Smooth muscle cell (in vitro differentiated cells): ENCODE measurements around the gene SENP1. TPM values are rescaled to one million over a fixed set of nuclear protein-coding genes. Genes with fewer than 3 reads are reported as not detected.

Source experiments
- DNase-seq: peaks from one replicate; lab custom pipeline; 2025; ENCODE audit not compliant: unreplicated experiment; lab: John Stamatoyannopoulos, UW
- H2AFZ ChIP-seq: fragments of 200-600 bp; sonication (generic); 2 replicates; pipeline ENCODE4 v1.6.0; 2016; ENCODE audit warnings: antibody characterized with exemption, low read depth, mild to moderate bottlenecking
- H3F3A ChIP-seq: fragments of 200-600 bp; sonication (generic); 2 replicates; pipeline ENCODE4 v1.6.0; 2017; ENCODE audit warnings: antibody characterized with exemption, low read depth
- H3K27ac ChIP-seq: fragments of 200-600 bp; sonication (generic); 2 replicates; pipeline ENCODE4 v1.5.1; 2016; ENCODE audit warnings: low read depth, mild to moderate bottlenecking
- H3K27me3 ChIP-seq: fragments of 200-600 bp; sonication (generic); 2 replicates; pipeline ENCODE4 v1.6.1; 2016; ENCODE audit warnings: low read depth, mild to moderate bottlenecking
- H3K36me3 ChIP-seq: fragments of 200-600 bp; sonication (generic); 2 replicates; pipeline ENCODE4 v1.5.1; 2016; ENCODE audit warnings: low read depth
- H3K4me1 ChIP-seq: fragments of 200-600 bp; sonication (generic); 2 replicates; pipeline ENCODE4 v1.5.1; 2016; ENCODE audit warnings: low read depth
- H3K4me2 ChIP-seq: fragments of 200-600 bp; sonication (generic); 2 replicates; pipeline ENCODE4 v1.6.0; 2016; ENCODE audit warnings: mild to moderate bottlenecking
- H3K4me3 ChIP-seq: fragments of 200-600 bp; sonication (generic); 2 replicates; pipeline ENCODE4 v1.5.1; 2016; ENCODE audit warnings: mild to moderate bottlenecking
- H3K79me2 ChIP-seq: fragments of 200-600 bp; sonication (generic); 2 replicates; pipeline ENCODE4 v1.6.0; 2016; ENCODE audit warnings: low read depth, mild to moderate bottlenecking
- H3K9ac ChIP-seq: fragments of 200-600 bp; sonication (generic); 2 replicates; pipeline ENCODE4 v1.6.0; 2016; ENCODE audit warnings: low read depth
- H3K9me3 ChIP-seq: fragments of 200-600 bp; sonication (generic); replicated peaks from 2 replicates; pipeline ENCODE4 v1.5.1; 2016; ENCODE audit warnings: low read depth
- H4K20me1 ChIP-seq: fragments of 200-600 bp; sonication (generic); 2 replicates; pipeline ENCODE4 v1.6.0; 2016; ENCODE audit warnings: low read depth
- CTCF ChIP-seq: fragments of 200-600 bp; sonication (generic); IDR thresholded peaks from 2 replicates; pipeline ENCODE4 v1.5.1; 2017; ENCODE audit warnings: borderline replicate concordance, mild to moderate bottlenecking, antibody characterized with exemption; ENCODE audit not compliant: insufficient read depth, poor library complexity, severe bottlenecking
- WGBS: methylation state at CpG from one replicate; pipeline ENCODE4 v1.1.7; 2016; ENCODE audit warnings: low lambda C conversion rate; 5-methylcytosine and 5-hydroxymethylcytosine counted together
- polyA plus RNA-seq: library from polyadenylated mRNA; unstranded; fragments of >200 nt; fragmentation: Nextera tagmentation; extraction: Ambion mirVana; gene quantifications from 2 replicates; pipeline ENCODE4 v1.2.1, GENCODE V29; 2016
- total RNA-seq: library from RNA; depleted of rRNA; stranded (reverse); fragments of >200 nt; gene quantifications from 2 replicates; pipeline ENCODE4 v1.2.3, GENCODE V29; 2014

The SENP1 gene
- total and polyA plus RNA-seq, 2 experiments from 2014 or later: 6.7 to 25.8 TPM

GRCh38 chr12:48007206-48007605, 98.7 kb downstream of the SENP1 start:
- WGBS: 91% methylated on average over 4 of the region's 4 CpGs
- H3K4me2 ChIP-seq: no peak overlapping the region
- no peak for DNase-seq
- peaks cover 27% of the 10 kb centered on the region for H3K4me1 ChIP-seq
- no peaks in the 10 kb centered on the region for H3F3A ChIP-seq
- peaks cover 99% of the 10 kb centered on the region for H3K27me3 ChIP-seq
- H3K79me2 ChIP-seq: no peaks in the 10 kb centered on the region
- H3K27ac ChIP-seq: no peak overlapping the region
- no peaks in the 10 kb centered on the region for H4K20me1 ChIP-seq
- TF ChIP-seq CTCF: no peak
- H2AFZ ChIP-seq: no peak overlapping the region
- H3K36me3 ChIP-seq: no peaks in the 10 kb centered on the region
- no peak overlapping the region for H3K4me3 ChIP-seq
- no peak overlapping the region for H3K9ac ChIP-seq
- no peaks in the 10 kb centered on the region for H3K9me3 ChIP-seq

GRCh38 chr12:48005750-48006021, 100.2 kb downstream of the SENP1 start:
- Histone ChIP-seq H3K79me2 (no peaks in the 10 kb centered on the region), H3K36me3 (no peaks in the 10 kb centered on the region), H3K27ac (no peak overlapping the region), H4K20me1 (no peaks in the 10 kb centered on the region), H3F3A (peaks cover 6% of the 10 kb centered on the region), H2AFZ (no peak overlapping the region), H3K4me3 (no peak overlapping the region), H3K4me2 (no peak overlapping the region), H3K4me1 (peaks cover 29% of the 10 kb centered on the region), H3K9me3 (no peaks in the 10 kb centered on the region), H3K27me3 (peaks cover 88% of the 10 kb centered on the region), H3K9ac (no peak overlapping the region)
- DNase-seq: no peak
- TF ChIP-seq CTCF: no peak

- no peak for DNase-seq
- Histone ChIP-seq H3K4me2 (peak overlapping the region; percentile 98), H4K20me1 (no peaks in the 10 kb centered on the region), H3K27me3 (peaks cover 83% of the 10 kb centered on the region), H3K4me3 (peak overlapping the region; percentile 59), H3F3A (peaks cover 6% of the 10 kb centered on the region), H3K9me3 (no peaks in the 10 kb centered on the region), H3K36me3 (no peaks in the 10 kb centered on the region), H3K27ac (no peak overlapping the region), H3K9ac (no peak overlapping the region), H2AFZ (no peak overlapping the region), H3K4me1 (peaks cover 29% of the 10 kb centered on the region), H3K79me2 (no peaks in the 10 kb centered on the region)
- WGBS: 19% methylated on average over 24 of the region's 30 CpGs
- no peak for TF ChIP-seq CTCF
These were observed 100.7 kb downstream of the SENP1 start for GRCh38 chr12:48005001-48005749.

GRCh38 chr12:48004053-48004941, 101.6 kb downstream of the SENP1 start, which contains the start of gene COL2A1:
Gene COL2A1 (minus strand): TSS chr12:48004476. CDS start chr12:48004321, 155 bp downstream.
- peaks cover 6% of the 10 kb centered on the region for H3F3A ChIP-seq
- H3K4me2 ChIP-seq: peak within 1 kb of the TSS; percentile 98
- no peak within 1 kb of the TSS for H3K27ac ChIP-seq
- no peaks in the 10 kb centered on the region for H4K20me1 ChIP-seq
- peaks cover 75% of the 10 kb centered on the region for H3K27me3 ChIP-seq
- 4% methylated on average over 48 of the region's 83 CpGs for WGBS
- H3K9ac ChIP-seq: no peak within 1 kb of the TSS
- peak within 1 kb of the TSS; percentile 59 for H3K4me3 ChIP-seq
- DNase-seq: peak; percentile 12
- no peak within 1 kb of the TSS for H2AFZ ChIP-seq
- no peaks in the 10 kb centered on the region for H3K36me3 ChIP-seq
- peaks cover 29% of the 10 kb centered on the region for H3K4me1 ChIP-seq
- H3K79me2 ChIP-seq: no peaks in the 10 kb centered on the region
- no peaks in the 10 kb centered on the region for H3K9me3 ChIP-seq
- no peak for TF ChIP-seq CTCF
